IgD-negative memory B cell (primary cell): ENCODE data around the gene ZPBP2. TPM values are rescaled to one million over a fixed set of nuclear protein-coding genes. Genes with fewer than 3 reads are reported as not detected.
A peak's percentile ranks its signal among the peaks of the same experiment; 100 is the strongest.

Source experiments
- H3K27ac Mint-ChIP-seq, 3 donors: one replicate each; pipeline ENCODE4 v1.8.0; 2020 to 2022; ENCODE audit warnings: mild to moderate bottlenecking in 3 of 3, mixed read lengths in 3 of 3, moderate library complexity in 1 of 3
- H3K27me3 Mint-ChIP-seq: one replicate; pipeline ENCODE4 v1.8.0; 2021; ENCODE audit warnings: mixed read lengths
- H3K36me3 Mint-ChIP-seq: one replicate; pipeline ENCODE4 v1.8.0; 2020; ENCODE audit warnings: mild to moderate bottlenecking, mixed read lengths
- H3K4me1 Mint-ChIP-seq, 3 donors: one replicate each; pipeline ENCODE4 v1.8.0; 2020 to 2022; ENCODE audit warnings: mixed read lengths in 3 of 3, mild to moderate bottlenecking in 1 of 3
- H3K4me3 Mint-ChIP-seq, 4 donors: one replicate each; pipeline ENCODE4 v1.8.0; 2020 to 2022; ENCODE audit warnings: mild to moderate bottlenecking in 4 of 4, mixed read lengths in 4 of 4, moderate library complexity in 3 of 4
- H3K9me3 Mint-ChIP-seq, 3 donors: one replicate each; pipeline ENCODE4 v1.8.0; 2020 to 2021; ENCODE audit warnings: mixed read lengths in 3 of 3, mild to moderate bottlenecking in 1 of 3
- polyA plus RNA-seq: library from polyadenylated mRNA; unstranded; fragments of 300-500 nt; fragmentation: Illumina TruSeq; gene quantifications from one replicate; pipeline ENCODE4 v1.2.3, GENCODE V29; 2021

Gene ZPBP2
- polyA plus RNA-seq, 1 donor from 2014 or later: 0.84 TPM

DNA sequence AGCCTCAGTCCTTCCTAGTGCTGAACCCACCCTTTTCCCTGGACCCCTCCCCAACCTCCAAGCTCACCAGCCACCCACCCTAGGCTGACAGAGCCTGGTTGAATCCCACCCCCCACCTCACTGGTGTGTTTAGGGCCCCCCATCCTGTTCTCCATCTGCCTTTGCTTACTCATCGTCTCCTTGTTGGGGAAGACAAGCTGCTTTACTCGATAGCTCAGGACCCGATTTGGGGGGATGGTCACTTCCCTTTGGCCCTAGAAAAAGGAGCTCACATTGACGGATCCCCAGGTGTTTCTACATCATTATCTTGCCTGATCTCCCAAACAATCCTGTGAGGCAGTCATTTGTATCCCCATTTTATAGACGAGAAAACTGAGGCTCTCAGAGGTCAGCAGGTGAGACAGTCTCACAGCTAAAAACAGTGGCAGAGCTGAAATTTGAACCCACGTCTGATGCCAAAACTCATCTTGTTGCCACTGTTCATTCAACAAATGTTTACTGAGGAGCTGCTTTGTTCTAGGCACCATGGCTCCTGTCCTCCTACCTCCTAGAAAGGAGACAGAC, 40.9 kb downstream of the ZPBP2 start:
- no peaks in the 10 kb centered on the region for H3K27me3 Mint-ChIP-seq
- peaks cover 2% of the 10 kb centered on the region for H3K36me3 Mint-ChIP-seq
- no peak overlapping the region for H3K4me3 Mint-ChIP-seq
- H3K4me1 Mint-ChIP-seq: no peaks in the 10 kb centered on the region
- H3K9me3 Mint-ChIP-seq: no peaks in the 10 kb centered on the region
- H3K27ac Mint-ChIP-seq: peak overlapping the region in 1 of 3 donors; percentile 45

DNA sequence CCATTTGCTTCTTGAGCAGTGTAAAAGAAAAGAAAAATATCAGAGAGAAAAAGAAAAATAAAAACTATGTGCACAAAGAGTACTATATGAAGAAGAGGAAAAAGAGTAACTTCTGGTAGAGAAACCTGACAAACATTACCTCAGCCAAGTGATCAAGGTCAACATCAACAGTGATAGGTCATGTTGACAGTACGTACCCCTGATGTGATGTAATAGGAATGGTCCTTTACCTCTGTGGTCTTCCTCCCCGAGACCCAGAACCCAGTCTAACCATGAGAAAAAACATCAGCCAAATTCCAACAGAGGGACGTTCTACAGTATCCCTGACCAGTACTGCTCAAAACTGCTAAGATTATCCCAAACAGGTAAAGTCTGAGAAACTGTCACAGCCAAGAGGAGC, 46.0 kb downstream of the ZPBP2 start:
- H3K27ac Mint-ChIP-seq: no peak overlapping the region
- H3K4me1 Mint-ChIP-seq: peaks cover 19 to 26% (median 22%) of the 10 kb centered on the region in 3 donors
- peaks cover 15% of the 10 kb centered on the region for H3K36me3 Mint-ChIP-seq
- no peaks in the 10 kb centered on the region for H3K9me3 Mint-ChIP-seq
- no peak overlapping the region for H3K4me3 Mint-ChIP-seq
- H3K27me3 Mint-ChIP-seq: no peaks in the 10 kb centered on the region

- H3K36me3 Mint-ChIP-seq: peaks cover 20% of the 10 kb centered on the region
Measured at GRCh38 chr17:39915559-39915958, 47.6 kb downstream of the ZPBP2 start.

GRCh38 chr17:39916918-39917317, 48.9 kb downstream of the ZPBP2 start:
- Mint-ChIP-seq H3K9me3 (no peaks in the 10 kb centered on the region), H3K4me1 (peaks cover 37 to 47% (median 38%) of the 10 kb centered on the region in 3 donors), H3K36me3 (peaks cover 21% of the 10 kb centered on the region), H3K27ac (peak overlapping the region in 2 of 3 donors; percentile 3 to 38), H3K4me3 (peak overlapping the region in 2 of 4 donors; percentile 2 to 55), H3K27me3 (no peaks in the 10 kb centered on the region)

More at GRCh38 chr17:39915559-39915958, 47.6 kb downstream of the ZPBP2 start:
- H3K27me3 Mint-ChIP-seq: no peaks in the 10 kb centered on the region
- H3K4me1 Mint-ChIP-seq: peaks cover 24 to 34% (median 27%) of the 10 kb centered on the region in 3 donors
- H3K9me3 Mint-ChIP-seq: no peaks in the 10 kb centered on the region
- H3K27ac Mint-ChIP-seq: peak overlapping the region in 1 of 3 donors; percentile 67
- peak overlapping the region in 1 of 4 donors; percentile 14 for H3K4me3 Mint-ChIP-seq

GRCh38 chr17:39919087-39919683, 51.2 kb downstream of the ZPBP2 start:
- no peaks in the 10 kb centered on the region for H3K9me3 Mint-ChIP-seq
- no peak overlapping the region for H3K4me3 Mint-ChIP-seq
- H3K27me3 Mint-ChIP-seq: no peaks in the 10 kb centered on the region
- H3K27ac Mint-ChIP-seq: peak overlapping the region in 1 of 3 donors; percentile 39
- H3K4me1 Mint-ChIP-seq: peaks cover 39 to 48% (median 39%) of the 10 kb centered on the region in 3 donors
- peaks cover 17% of the 10 kb centered on the region for H3K36me3 Mint-ChIP-seq

GRCh38 chr17:39920218-39921210, 52.5 kb downstream of the ZPBP2 start:
- Mint-ChIP-seq H3K4me3 (peak overlapping the region in 3 of 4 donors; percentile 34 to 86 (median 71)), H3K9me3 (no peaks in the 10 kb centered on the region), H3K27ac (peak overlapping the region; percentile 70 to 89 (median 78)), H3K36me3 (peaks cover 17% of the 10 kb centered on the region), H3K4me1 (peaks cover 44 to 57% (median 47%) of the 10 kb centered on the region in 3 donors), H3K27me3 (no peaks in the 10 kb centered on the region)

DNA sequence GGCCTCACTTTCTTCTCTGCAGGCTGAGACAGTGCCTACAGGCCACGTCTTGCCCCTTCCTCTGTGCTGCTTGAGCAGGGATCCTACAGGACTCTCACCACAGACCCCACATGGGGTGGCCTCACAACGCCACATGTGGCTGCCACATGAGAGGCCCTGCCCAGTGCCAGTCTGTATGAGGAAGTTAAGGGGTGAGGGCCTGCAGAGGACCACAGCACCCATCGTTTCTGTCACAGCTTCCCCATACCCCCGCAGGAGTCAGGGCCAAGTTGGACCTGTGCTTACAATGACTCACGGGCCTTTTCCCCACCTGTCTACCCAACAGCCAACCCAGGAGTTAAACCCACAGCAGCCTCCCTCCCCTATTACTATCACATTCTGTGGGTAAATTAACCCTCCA, 53.3 kb downstream of the ZPBP2 start:
- H3K27me3 Mint-ChIP-seq: no peaks in the 10 kb centered on the region
- peaks cover 17% of the 10 kb centered on the region for H3K36me3 Mint-ChIP-seq
- peaks cover 47 to 64% (median 50%) of the 10 kb centered on the region in 3 donors for H3K4me1 Mint-ChIP-seq
- H3K27ac Mint-ChIP-seq: peak overlapping the region; percentile 26 to 90 (median 78)
- no peaks in the 10 kb centered on the region for H3K9me3 Mint-ChIP-seq
- H3K4me3 Mint-ChIP-seq: peak overlapping the region; percentile 21 to 86 (median 47)

DNA sequence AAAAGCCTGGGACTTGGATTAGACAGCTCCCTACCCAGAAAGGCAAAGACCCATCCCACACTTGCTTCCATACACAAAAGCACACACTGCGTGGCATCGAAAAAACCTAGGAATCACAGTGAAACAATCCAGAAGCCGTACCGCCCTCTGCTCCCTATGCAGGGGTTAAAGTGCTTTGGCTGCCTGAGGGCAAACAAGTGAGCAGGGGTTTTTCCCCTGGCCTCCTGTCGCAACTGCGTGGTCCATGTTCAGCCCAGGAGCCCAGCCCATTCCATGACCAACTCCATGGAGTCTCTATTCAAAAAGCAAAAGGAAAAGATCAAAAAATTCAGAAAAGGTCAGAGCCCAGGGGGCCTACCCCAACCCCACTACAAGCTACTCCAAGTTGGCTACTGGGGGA, 54.0 kb downstream of the ZPBP2 start:
- Mint-ChIP-seq H3K4me1 (peaks cover 44 to 58% (median 45%) of the 10 kb centered on the region in 3 donors), H3K4me3 (peak overlapping the region in 2 of 4 donors; percentile 28 to 34), H3K27ac (peak overlapping the region in 1 of 3 donors; percentile 43), H3K27me3 (no peaks in the 10 kb centered on the region), H3K9me3 (no peaks in the 10 kb centered on the region), H3K36me3 (peaks cover 11% of the 10 kb centered on the region)

GRCh38 chr17:39923230-39923629, 55.2 kb downstream of the ZPBP2 start:
- peaks cover 10% of the 10 kb centered on the region for H3K36me3 Mint-ChIP-seq
- H3K27me3 Mint-ChIP-seq: no peaks in the 10 kb centered on the region
- H3K9me3 Mint-ChIP-seq: no peaks in the 10 kb centered on the region
- H3K4me1 Mint-ChIP-seq: peaks cover 36 to 55% (median 39%) of the 10 kb centered on the region in 3 donors
- peak overlapping the region in 1 of 3 donors; percentile 53 for H3K27ac Mint-ChIP-seq
- H3K4me3 Mint-ChIP-seq: peak overlapping the region in 1 of 4 donors; percentile 32

GRCh38 chr17:39923836-39924690, 56.1 kb downstream of the ZPBP2 start:
- Mint-ChIP-seq H3K27me3 (no peaks in the 10 kb centered on the region), H3K36me3 (peaks cover 7% of the 10 kb centered on the region), H3K4me3 (peak overlapping the region in 3 of 4 donors; percentile 47 to 93 (median 73)), H3K27ac (peak overlapping the region; percentile 67 to 93 (median 76)), H3K9me3 (no peaks in the 10 kb centered on the region), H3K4me1 (peaks cover 33 to 52% (median 37%) of the 10 kb centered on the region in 3 donors)

DNA sequence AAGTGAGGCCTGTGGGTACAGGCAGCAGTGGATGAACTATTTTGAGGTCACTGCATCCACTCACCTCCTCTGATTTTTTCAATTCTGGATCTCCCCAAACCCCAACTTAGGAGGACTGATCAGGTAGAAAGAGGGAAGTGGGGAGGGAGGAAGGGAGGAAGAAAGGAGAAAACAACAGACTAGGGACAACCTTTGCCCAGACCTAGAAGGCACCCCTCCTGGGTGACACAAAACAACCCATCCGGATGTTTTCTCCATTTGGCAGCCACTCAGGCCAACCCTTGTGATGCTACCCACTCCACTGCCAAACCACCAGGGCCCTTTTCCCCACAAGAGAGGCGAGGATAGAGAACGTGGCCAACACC, 56.7 kb downstream of the ZPBP2 start:
- Mint-ChIP-seq H3K27me3 (no peaks in the 10 kb centered on the region), H3K36me3 (peaks cover 7% of the 10 kb centered on the region), H3K9me3 (no peaks in the 10 kb centered on the region), H3K27ac (peak overlapping the region; percentile 67 to 93 (median 76)), H3K4me3 (peak overlapping the region in 2 of 4 donors; percentile 47 to 93), H3K4me1 (peaks cover 33 to 52% (median 42%) of the 10 kb centered on the region in 3 donors)

DNA sequence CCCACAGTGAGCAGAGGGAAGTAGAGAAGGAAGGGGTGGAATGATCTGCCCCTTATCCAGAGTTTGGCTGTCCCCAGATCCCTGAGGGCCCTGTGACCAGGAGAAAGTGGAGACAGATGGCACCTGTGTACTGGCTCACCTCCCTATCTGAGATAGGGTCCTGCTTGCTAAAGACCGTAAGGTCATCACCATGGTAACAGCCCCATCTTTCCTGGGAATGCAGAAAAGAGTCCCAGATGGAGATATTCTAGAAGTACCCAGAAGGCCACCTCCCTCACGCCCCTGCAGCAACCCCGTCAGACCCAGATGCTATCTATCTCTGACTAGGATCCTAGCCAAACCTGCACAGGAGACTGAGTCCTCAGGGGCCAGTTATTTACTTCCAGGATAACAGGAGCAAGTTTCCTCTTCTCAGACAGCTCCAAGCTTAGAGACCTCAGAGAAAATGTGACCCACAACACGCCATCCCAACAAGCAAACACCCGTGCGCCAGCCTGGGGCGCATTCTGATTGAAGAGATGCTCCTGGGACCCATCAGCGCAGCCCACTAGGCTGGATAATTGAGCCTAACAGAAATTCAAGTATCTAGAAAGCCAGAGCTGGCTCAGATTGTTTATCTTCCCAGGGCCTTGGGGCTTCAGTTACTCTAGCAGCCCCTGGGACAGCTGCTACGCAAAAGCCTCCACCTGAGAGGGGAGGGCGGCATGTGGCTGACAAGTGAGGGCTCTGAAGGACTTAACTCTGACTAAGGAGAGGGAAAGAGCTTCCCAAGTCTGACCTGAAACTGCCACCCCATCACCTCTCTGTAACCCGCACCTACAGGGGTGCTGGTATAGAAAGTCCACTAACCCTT, 57.5 kb downstream of the ZPBP2 start:
- Mint-ChIP-seq H3K27me3 (no peaks in the 10 kb centered on the region), H3K4me3 (peak overlapping the region; percentile 90 to 98 (median 95)), H3K9me3 (no peaks in the 10 kb centered on the region), H3K27ac (peak overlapping the region; percentile 14 to 68 (median 67)), H3K4me1 (peaks cover 29 to 46% (median 37%) of the 10 kb centered on the region in 3 donors), H3K36me3 (peaks cover 2% of the 10 kb centered on the region)

DNA sequence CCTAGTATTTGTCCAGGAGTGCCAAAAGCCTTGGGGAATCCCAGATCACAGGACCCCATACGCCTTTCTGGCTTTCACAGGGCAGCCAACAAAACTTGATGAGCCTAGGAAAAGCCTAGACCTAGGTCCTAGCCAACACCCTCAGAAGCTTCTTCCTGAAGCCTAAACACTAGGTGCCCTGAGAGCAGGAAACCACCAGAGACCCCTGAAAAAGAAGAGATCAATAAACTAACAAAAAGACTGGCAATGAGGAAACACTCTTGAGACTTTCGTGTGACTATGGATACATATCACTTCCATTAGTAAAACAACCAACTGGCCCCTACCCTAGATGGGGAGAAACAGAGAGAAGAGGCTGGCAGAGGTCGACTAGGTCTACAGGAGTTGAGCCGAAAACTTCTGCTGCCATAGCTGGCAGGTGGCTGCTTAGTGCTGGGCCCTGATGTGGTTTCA, 58.2 kb downstream of the ZPBP2 start:
- peaks cover 23 to 40% (median 30%) of the 10 kb centered on the region in 3 donors for H3K4me1 Mint-ChIP-seq
- peak overlapping the region; percentile 90 to 98 (median 95) for H3K4me3 Mint-ChIP-seq
- no peaks in the 10 kb centered on the region for H3K27me3 Mint-ChIP-seq
- H3K9me3 Mint-ChIP-seq: no peaks in the 10 kb centered on the region
- H3K27ac Mint-ChIP-seq: peak overlapping the region; percentile 14 to 86 (median 67)
- H3K36me3 Mint-ChIP-seq: peaks cover 2% of the 10 kb centered on the region
